ENCODE results near the gene DYTN. TPM values are rescaled to one million over a fixed set of nuclear protein-coding genes. Genes with fewer than 3 reads are reported as not detected.

Gene DYTN
- total RNA-seq, 1 donor from 2014 or later = not detected

Small RNAs within 50 kb of the gene (small RNA-seq; reads per million reads assigned to genes)
- not detected for gene RF00019 (ENCODE audit: low replicate concordance)

Other genes starting within 250 kb of the DYTN start
- gene FAM237A, start 75.9 kb downstream of the DYTN start, total RNA-seq = not detected
- gene MDH1B, start 46.9 kb upstream of the DYTN start, total RNA-seq = 3.4 TPM
- 40.6 TPM for gene FASTKD2, start 47.2 kb upstream of the DYTN start, total RNA-seq
- not detected for gene CPO, start 221.1 kb upstream of the DYTN start, total RNA-seq

All from temporal lobe (tissue), 2 donors.